Coronary artery (tissue), 2 donors: ENCODE results near the gene ZFYVE9.

ENCODE experiments used
- DNase-seq: peaks from one replicate; pipeline ENCODE4 v3.0.0-alpha.2; 2017; ENCODE audit warnings: low spot score
- H3K27ac ChIP-seq, 2 donors: fragments of 200-600 bp; sonication (generic); one replicate each; pipeline ENCODE4 v1.5.1; 2016 to 2019
- H3K4me3 ChIP-seq: fragments of 200-600 bp; sonication (generic); 2 replicates; pipeline ENCODE4 v1.5.1; 2016; ENCODE audit warnings: mild to moderate bottlenecking, moderate library complexity
- TF ChIP-seq, protein P1 (sequence below): fragments of 200-600 bp; sonication (generic); IDR thresholded peaks from one replicate; pipeline ENCODE4 v1.5.1; 2019; ENCODE audit warnings: antibody characterized with exemption

Gene ZFYVE9

DNA sequence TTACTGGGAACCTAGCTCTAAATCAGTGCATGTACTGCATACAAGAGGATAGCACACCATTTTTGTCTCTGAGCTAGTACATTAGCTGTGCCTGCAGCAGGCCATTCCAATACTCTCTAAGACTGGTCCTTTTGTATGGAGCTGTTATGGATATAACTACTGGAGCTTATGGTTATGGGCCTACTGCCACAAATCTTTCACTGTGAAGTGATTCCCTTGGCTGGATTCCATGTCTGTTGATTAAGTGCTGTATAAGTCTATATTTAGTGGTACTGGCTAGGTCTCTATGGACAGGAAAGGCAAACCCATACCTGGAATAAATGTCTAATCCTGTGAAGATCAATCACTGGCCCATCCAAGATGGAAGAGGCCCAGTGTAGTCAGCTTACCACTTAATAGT is 12.0 kb downstream of the ZFYVE9 start:
- no peak overlapping the region for H3K4me3 ChIP-seq
- H3K27ac ChIP-seq, result no peak overlapping the region
- DNase-seq, result no peak
- TF ChIP-seq, protein P1, sequence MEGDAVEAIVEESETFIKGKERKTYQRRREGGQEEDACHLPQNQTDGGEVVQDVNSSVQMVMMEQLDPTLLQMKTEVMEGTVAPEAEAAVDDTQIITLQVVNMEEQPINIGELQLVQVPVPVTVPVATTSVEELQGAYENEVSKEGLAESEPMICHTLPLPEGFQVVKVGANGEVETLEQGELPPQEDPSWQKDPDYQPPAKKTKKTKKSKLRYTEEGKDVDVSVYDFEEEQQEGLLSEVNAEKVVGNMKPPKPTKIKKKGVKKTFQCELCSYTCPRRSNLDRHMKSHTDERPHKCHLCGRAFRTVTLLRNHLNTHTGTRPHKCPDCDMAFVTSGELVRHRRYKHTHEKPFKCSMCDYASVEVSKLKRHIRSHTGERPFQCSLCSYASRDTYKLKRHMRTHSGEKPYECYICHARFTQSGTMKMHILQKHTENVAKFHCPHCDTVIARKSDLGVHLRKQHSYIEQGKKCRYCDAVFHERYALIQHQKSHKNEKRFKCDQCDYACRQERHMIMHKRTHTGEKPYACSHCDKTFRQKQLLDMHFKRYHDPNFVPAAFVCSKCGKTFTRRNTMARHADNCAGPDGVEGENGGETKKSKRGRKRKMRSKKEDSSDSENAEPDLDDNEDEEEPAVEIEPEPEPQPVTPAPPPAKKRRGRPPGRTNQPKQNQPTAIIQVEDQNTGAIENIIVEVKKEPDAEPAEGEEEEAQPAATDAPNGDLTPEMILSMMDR, result no peak

DNA sequence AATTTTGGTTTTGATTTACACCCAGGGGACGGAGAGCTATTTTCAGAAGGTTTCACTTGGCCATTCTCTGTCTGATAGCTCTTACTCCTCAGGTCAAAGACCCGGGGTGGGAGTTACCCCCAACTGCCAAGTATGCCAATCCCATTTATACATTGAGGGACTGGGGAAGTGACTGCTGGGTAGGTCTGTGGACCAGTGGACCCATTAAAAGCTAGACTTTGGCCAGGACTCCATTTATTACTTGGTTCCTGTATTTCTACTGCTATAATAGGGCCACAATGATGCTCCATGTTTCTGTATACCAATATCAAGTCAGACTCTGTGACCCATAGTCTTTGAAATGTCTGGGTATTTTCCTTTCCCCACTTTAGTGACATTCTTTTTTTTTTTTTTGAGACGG is 14.6 kb downstream of the ZFYVE9 start:
- H3K27ac ChIP-seq, result no peak overlapping the region
- TF ChIP-seq, protein P1, result no peak
- DNase-seq, result no peak

DNA sequence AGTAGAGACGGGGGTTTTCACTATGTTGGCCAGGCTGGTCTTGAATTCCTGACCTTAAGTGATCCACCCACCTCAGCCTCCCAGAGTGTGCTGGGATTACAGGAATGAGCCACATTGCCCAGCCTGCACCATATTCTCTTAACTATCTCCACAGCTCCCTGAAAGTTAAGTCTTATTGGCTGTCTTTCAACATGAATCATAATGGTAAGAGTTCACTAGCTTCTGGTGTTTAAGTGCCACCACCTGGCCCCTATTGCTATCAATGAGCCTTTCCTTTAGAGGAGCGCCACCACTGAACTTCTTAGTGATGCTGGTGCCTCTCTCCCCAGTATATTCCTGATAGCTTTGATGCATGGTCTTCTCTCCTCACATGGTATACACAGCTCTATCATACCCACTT is 15.7 kb downstream of the ZFYVE9 start:
- Histone ChIP-seq H3K4me3 (no peak overlapping the region), H3K27ac (no peak overlapping the region)
- TF ChIP-seq, protein P1, result no peak
- no peak for DNase-seq

More for the DNA sequence above, 14.6 kb downstream of the ZFYVE9 start:
- H3K4me3 ChIP-seq, result no peak overlapping the region

DNA sequence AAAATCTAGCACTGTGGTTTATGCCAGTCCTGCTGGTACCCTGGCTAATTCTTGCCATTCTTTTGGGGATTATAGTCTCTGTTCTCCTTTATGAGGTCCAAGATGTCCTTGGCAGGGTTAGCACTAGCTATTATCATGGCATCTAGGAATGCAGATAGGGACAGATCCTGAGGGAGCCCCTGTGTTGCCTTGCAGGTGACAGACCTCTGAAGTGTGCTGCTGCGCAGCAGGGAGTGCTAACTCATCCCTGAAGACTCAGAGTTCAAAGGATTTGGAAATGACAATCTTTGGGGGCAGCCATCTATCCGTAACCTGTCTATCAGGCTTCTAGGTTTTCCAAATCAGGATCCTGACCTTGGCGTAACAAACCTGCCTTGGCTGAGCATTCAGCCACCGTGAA is 16.3 kb downstream of the ZFYVE9 start:
- no peak for DNase-seq
- no peak overlapping the region for H3K4me3 ChIP-seq
- no peak overlapping the region for H3K27ac ChIP-seq
- TF ChIP-seq, protein P1, result no peak

DNA sequence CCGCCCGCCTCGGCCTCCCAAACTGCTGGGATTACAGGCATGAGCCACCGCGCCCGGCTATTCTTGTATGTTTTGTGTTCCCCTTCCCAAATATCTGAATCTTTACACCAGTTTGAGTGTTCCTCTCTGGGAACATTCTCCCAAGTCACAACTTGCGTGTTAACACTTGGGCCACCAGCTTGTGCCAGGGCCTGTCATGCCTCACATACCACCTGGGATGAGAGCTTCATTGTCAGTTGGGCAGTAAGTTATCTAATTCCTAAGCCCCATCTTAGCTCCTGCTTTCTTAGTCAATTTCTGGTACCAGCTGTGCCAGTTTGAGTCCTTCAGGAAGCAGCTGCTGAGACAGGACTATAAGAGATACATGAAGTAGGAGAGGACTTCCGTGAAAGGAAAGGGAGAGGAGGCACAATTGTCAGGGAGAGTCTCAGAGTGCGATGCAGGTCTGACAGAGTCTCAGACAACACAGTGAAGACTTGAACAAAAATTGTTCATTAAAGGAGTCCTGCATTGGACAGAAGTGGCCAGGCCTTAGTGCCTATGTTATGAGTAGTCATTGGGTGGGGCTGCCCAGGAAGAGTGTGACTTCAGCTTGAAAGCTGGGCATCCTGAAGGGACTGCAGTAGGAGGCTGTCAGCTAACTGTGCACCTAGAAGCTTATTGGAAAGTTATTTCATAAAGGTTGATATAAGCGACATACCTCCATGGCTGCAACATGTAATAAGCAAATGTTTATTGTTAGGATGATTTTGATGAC is 17.3 kb downstream of the ZFYVE9 start:
- Histone ChIP-seq H3K4me3 (no peak overlapping the region), H3K27ac (no peak overlapping the region)
- DNase-seq, result no peak
- TF ChIP-seq, protein P1, result no peak

DNA sequence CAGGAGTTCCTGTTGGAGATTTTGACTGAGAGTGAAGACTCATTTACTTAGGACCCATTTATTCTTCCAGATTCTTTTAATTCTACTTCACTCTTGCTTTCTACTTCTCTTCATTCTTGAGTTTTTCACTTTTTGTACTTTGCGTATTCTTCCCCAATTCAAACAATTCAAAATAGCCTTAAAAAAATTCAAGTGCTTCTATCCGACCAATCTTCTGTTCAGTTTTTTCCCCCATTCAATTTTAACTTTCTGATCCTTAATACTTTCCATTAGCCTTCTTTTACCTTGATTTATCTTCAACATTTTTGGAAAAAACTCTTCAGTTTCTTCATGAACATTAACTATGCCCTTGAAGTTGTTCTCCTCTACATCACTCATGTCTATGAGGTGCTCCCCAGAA is 21.1 kb downstream of the ZFYVE9 start:
- TF ChIP-seq, protein P1, result no peak
- H3K27ac ChIP-seq, result no peak overlapping the region
- DNase-seq, result no peak
- H3K4me3 ChIP-seq, result no peak overlapping the region

DNA sequence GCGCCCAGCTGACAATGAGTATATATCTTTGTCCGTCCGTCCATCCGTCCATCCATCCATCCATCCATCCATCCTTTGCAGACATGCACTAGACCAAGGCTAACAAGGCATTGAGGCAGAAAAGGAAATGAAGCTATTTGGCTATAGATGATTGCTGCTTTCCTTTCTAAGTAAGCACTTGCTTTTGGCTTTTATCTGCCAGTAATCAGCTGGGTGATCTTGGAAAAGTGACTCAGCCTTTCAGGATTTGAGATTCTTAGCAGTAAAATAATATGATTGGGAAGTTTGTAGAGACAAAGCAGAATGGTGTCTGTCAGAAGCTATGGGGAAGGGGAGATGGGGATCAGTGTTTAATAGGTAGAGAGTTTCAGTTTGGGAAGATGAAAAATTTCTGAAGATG is 22.7 kb downstream of the ZFYVE9 start:
- TF ChIP-seq, protein P1, result no peak
- no peak for DNase-seq
- H3K4me3 ChIP-seq, result no peak overlapping the region

More for the DNA sequence above, 22.7 kb downstream of the ZFYVE9 start:
- H3K27ac ChIP-seq, result no peak overlapping the region
